Activated CD8-positive, alpha-beta memory T cell treated with anti-CD3 and anti-CD28 coated beads for 48 hours (primary cell): ENCODE results near the gene POLR3GL.

Source experiments
- DNase-seq, 3 experiments: peaks; one replicate each; pipeline ENCODE4 v3.0.0-alpha.2; 2020; ENCODE audit warnings: low read depth in 2 of 3, low spot score in 2 of 3

POLR3GL gene

DNA sequence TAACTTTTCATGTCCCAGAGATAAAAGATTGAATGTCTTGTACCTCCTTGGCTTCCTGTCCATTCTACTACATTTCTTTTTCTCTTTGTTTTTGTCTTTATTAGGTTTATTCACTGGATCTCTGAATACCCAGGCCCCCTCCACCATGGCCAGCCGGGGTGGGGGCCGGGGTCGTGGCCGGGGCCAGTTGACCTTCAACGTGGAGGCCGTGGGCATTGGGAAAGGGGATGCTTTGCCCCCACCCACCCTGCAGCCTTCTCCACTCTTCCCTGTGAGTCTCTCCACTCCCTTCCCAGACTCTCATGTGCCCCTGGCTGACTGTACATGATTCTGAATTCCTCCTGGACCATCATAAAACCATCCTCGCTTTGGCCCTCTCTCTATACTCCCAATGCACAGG lies 10.2 kb downstream of the POLR3GL start:
- no peak for DNase-seq

DNA sequence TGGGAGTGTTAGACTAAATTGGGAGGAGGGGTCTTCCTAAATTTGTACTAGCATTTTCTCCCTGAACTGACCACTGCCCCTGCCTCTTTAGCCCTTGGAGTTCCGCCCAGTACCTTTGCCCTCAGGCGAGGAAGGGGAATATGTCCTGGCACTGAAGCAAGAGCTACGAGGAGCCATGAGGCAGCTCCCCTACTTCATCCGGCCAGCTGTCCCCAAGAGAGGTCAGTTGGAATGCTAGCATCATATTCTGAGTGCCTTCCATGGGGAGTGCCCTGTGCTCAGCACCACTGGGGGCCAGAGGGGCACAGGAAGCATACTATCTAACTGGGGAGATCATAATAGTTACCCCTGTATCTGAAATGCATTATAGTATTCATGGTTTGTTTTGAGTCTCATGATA lies 10.7 kb downstream of the POLR3GL start:
- no peak for DNase-seq

DNA sequence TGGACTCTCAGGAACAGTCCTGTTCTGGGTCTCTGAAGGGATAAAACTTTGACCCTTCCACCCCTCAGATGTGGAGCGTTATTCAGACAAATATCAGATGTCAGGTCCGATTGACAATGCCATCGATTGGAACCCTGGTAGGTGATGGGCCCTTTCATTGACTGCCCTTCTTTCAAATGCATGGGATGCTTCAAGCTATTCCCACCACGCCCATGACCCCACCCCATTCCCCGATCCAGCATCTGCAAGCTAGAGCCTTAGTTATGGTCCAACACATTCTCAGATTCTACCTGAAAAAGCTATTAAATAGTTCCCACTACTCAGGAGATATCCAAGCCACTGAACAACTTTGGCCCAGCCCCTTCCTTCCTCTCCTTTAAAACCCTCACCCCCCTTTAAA lies 12.5 kb downstream of the POLR3GL start:
- DNase-seq, result no peak

DNA sequence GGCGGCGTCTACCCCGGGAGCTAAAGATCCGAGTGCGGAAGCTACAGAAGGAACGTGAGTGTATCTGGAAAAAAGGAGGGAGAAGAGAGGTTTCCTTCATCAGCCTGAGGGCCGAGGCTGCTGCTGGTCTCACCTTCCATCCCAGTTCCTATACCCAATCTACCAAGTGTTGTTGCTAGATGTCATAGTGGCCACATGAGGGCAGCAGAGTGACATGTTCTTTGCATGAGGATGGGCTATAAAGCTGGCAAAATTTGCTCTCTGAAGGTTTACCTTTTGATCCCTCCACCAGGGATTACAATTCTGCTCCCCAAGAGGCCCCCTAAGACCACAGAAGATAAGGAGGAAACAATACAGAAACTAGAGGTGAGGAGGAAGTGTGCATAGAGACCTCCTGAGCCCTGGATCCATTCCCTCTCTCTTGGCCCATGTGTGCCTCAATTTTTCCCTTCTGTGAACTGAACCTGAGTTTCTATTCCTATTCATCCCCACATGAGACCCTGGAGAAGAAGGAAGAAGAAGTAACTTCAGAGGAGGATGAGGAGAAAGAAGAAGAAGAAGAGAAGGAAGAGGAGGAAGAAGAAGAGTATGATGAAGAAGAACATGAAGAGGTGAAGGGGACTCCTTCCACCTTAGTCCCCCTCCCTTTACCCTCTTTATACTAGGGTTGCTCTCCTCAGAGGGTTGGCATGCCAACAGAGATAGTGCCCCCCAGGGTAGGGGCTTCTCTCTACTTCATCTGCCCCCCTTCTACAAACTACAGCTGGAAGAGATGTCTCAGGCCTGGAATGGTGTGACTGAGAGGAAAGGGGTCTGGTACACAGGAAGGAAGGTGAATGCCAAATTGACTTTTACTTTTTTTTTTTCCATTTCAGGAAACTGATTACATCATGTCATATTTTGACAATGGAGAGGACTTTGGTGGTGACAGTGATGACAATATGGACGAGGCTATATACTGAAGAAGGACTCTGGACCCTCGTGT lies 13.3 kb downstream of the POLR3GL start:
- no peak for DNase-seq

- DNase-seq, result no peak
Measured at GRCh38 chr1:145978471-145978853, 14.0 kb downstream of the POLR3GL start.

DNA sequence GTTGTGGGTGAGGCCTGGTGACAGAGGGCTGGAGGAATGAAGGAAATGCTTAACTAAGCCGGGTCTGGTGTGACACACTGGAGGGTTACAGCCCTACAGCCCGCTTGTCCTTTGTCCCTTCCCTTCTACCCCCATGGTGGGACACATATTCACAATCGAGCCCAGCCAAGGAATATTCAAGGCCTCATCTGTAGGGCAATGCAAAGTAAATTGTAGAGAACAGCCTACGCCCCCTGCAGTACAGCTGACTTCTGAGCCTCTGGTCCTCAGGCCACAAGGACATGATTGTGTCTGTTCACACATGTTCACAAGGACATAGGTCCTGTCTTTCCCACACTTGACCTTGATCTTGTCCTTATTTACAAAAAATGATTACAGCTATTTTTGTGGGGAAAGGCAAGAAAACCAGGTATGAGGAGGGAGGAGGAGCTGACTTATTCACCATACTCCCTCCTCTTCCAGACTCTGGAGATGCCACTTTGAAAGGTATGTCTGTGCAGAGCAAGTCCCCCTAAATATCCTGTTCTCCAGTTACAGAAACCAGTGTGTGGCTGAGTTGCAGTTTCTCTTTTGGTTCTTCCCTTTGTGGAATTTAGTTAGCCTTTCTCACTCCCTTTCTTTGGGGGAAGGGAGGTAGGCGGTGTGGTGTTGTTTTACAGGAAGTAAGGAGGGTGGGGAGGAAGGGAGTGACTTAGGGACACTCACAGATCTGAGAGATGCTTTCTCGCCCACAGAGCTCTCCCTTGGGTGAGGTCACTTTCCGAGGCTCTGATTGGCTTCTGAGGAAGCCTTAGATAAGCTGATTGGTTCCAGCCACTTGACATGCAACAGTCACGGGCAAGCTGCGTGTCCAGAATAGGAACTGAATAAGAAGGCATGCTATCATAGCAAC lies 14.6 kb downstream of the POLR3GL start:
- peak; percentile 47 to 66 (median 59) for DNase-seq

DNA sequence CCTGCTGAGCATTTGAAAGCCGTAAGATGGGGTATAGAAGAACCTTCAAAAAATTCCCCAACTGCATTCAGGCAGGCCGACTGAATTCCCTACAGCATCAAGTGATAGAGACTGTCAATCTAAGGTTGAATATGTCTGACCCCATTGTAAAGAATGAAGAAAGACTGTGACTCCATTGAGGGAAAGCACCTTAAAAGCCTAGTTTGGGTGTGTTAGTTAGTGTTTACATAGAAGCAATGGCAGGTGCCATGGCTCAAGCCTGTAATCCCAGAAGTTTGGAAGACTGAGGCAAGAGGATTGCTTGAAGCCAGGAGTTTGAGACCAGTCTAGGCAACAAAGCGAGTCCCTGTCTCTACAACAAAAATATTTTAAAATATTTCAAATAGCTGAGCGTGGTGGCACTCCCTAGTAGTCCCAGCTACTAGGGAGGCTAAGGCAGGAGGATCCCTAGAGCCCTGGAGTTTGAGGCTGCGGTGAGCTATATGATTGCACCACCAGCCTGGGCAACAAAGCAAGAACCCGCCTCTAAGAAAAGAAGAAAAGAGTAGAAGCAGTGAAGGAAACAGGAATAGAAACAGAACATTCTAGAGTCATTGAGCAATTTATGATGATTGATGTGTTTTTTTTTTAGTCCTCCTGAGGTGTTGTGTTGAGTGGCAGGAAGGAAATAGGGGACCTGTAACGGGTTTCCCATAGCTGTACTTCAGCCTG lies 15.4 kb downstream of the POLR3GL start:
- DNase-seq, result no peak

- no peak for DNase-seq
Measured at GRCh38 chr1:145980457-145980994, 16.0 kb downstream of the POLR3GL start.

DNA sequence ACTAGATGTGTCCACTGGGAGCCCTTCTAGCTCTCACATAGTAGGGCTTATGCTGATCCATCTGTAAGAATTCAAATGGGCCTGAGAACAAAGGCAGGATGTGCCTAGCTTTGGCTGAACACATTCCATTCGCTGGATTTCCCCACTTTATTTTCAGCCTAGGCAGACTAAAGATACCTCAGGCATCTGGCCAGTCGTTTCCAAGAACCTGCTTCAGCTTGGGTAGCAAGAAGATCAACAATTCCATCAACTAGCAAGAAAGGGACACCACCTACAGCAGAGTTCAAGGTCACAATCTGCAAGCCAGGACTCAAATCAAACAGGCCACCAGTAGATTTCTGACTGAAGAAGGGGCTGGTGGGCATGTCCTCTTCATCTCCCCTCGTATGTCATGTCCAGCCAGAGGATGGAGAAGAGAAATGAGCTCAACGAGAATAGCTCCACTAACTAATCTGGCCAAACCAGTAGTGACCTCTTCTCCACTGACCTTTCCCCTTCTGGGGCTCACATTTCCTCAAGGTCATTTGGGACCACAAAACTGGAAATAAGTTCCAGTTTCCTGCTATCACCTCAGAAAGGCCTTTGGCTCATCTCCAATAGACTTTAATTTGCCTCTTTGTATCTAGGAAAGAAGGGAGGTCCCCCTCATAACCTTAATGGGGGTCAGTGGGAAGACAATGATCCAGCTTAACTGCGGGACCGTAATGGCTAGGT lies 17.7 kb downstream of the POLR3GL start:
- no peak for DNase-seq

- no peak for DNase-seq
Measured at GRCh38 chr1:145983206-145983675, 18.8 kb downstream of the POLR3GL start.

DNA sequence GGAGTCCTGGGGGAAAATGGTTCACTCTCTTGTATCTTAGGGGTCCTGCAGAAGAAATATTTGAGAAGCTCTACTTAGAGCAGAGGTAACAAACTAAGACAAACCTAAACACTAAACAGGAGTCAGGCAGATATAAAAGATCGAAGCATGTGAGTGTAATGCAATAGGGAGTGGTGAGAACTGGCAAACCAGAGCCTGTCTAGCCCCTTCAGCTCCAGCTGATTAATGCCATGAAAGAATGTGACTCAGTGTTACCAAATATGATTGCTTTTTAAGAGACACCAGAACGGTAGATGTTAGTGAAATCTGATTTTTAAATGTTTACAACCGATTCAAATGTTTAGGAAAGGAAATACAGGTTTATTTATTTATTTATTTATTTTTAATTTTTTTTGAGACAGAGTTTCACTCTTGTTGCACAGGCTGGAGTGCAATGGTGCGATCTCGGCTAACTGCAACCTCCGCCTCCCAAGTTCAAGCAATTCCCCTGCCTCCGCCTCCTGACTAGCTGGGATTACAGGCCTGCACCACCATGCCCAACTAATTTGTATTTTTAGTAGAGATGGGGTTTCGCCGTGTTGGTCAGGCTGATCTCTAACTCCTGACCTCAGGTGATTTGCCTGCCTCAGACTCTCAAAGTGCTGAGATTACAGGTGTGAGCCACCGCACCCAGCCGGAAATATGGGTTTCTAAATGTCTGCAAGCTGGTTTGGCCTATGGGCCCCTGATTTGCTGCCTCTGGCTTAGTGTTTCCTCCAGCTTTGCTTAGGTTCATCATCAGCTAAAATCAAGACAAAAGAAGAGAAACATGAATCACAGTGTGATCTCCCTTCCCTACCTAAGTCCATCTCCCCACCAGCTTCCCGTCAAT lies 19.7 kb downstream of the POLR3GL start:
- no peak for DNase-seq

GRCh38 chr1:145985129-145985501 lies 20.6 kb downstream of the POLR3GL start:
- DNase-seq, result no peak

- no peak for DNase-seq
Measured at GRCh38 chr1:145985502-145986439, 21.3 kb downstream of the POLR3GL start.

DNA sequence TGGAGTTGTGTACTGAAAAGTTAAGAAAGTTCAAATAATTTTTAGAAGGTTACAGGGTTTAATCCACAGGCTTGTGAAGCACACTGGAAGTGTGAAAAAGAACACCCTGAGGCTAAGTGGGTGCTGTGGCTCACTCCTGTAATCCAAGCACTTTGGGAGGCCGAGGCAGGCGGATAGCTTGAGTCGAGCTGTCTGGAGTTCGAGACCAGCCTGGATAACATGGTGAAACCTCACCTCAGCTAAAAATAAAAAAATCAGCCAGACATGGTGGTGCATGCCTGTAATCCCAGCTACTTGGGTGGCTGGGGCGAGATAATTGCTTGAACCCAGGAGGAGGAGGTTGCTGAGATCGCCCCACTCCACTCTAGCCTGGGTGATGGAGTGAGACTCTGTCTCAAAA lies 22.1 kb downstream of the POLR3GL start:
- DNase-seq, result no peak

- DNase-seq, result no peak
Measured at GRCh38 chr1:145987926-145988325, 23.4 kb downstream of the POLR3GL start.

- no peak for DNase-seq
Measured at GRCh38 chr1:145988773-145989172, 24.3 kb downstream of the POLR3GL start.

DNA sequence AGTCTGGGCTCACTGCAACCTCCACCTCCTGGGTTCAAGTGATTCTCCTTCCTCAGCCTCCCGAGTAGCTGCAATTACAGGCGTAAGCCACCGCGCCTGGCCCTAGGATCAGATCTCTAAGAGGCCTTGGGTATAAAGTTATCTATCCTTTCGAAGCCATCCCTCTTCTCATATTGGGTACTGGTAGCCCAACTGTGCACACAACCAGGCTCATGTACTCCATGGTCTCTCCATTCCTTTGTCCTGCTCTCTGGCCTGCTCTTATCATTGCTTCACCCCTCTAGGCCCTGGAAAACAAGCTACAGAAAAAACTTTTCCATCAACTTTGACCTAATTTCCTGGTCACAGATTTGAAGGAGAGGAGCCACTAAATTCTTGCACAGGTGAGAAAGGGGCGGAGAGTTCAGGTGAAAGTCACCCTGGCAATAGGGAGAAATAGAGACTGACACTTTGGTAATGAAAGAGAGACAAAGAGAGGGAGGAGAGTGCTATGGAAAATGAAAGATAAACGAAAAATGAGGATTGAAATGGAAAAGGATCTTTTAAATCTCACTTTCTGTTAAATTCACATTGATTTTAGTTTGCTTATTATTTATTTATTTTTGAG lies 25.9 kb downstream of the POLR3GL start:
- DNase-seq, result no peak
